GM21576 (cell line): ENCODE results near the gene PLA2G4E.

ENCODE experiments used
- ATAC-seq: cut with Tn5 transposase; IDR thresholded peaks from one replicate; pipeline ENCODE4 v1.9.1; 2021; ENCODE audit warnings: mild to moderate bottlenecking, moderate library complexity; ENCODE audit not compliant: unreplicated experiment

The PLA2G4E gene

DNA sequence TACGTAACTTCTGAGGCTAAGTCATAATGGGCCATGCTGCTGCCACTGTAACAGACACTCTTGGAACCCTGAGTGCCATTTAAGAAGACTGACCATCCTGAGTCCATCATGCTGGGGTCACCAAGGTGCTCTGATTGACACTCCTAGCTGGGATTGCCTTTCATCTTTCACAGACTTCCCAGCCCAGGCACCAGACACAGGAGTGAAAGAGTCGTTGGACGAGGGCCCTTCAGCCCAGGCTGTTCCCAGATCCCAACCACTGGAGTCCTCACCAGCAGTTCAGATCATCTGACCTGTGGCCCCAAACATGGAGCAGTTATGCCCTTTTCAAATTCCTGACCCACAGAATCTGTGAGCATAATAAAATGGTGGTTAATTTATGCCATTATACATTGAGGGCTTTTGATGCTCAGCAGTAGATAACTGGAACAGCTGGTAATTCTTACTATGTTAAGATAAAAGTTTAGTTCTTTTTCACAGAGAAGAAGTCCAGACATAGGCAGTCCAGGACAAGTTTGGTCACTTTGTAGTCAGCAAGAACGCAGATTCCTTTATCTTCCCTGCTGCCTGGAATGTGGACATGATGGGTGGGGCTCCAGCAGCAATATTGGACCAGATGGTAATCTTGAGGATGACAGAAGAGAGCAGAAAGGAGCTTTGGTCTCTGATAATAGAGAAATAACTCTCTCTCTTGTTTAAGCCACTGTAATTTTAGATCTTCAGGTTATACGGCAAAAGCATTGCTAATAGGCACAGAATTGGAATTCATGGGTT is 41.2 kb downstream of the PLA2G4E start:
- no peak for ATAC-seq

DNA sequence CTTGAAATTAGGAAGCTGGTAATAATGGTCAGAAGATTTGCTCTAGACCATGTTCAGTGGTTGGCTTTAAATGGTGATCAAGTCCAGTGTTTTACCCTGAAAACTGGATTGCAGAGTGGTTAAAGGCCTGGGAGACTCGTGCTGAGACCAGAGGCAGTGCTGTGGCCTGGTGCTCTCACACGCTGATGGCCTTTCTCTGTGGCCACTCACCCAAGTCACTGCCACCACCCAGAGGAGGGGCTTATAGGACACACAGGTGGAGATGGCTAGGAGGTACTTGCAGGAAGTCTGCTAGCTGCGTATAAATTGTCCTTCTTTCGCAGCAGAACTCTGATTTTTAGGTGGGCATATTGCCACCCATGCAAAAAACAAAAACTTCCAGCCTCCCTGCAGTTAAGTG is 42.3 kb downstream of the PLA2G4E start:
- no peak for ATAC-seq

DNA sequence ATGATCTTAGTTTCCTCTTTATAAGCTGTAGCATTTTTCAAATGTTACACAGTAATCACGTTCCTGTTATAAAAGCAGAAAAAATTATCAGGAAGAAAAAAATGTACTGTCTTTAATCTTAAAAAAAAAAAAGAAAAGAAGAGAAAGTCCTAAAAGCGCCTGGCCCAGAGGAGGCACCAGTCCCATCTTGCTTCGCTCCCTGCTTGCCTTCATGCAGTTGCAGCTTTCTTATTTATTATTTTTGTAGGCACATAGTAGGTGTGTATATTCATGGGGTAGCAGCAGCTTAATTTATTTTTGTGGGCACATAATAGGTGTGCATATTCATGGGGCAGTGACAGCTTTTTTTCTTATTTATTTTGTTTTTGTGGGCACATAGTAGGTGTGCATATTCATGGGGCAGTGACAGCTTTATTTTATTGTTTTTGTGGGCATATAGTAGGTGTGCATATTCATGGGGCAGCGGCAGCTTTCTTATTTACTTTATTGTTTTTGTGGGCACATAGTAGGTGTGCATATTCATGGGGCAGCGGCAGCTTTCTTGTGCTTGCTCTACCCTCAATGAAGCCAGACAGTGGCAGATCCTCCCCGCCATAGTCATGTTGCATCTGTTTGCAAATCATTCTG is 43.0 kb downstream of the PLA2G4E start:
- ATAC-seq: no peak

DNA sequence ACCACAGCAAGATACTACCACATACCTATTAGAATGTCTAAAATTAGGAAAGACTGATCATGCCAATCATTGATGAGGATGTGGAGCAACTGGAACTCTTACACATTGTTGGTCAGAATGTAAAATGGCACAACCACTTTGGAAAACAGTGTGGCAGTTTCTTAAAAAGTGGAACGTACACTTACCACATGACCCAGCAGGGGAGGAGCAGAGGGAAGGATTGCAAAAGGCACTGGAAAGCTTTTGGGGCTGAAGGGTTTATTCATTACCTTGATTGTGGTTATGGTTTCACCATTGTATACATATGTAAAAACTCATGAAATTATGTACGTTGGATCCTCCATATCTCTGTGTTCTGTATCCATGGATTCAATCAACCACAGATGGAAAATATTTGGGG is 45.2 kb downstream of the PLA2G4E start:
- ATAC-seq: no peak

DNA sequence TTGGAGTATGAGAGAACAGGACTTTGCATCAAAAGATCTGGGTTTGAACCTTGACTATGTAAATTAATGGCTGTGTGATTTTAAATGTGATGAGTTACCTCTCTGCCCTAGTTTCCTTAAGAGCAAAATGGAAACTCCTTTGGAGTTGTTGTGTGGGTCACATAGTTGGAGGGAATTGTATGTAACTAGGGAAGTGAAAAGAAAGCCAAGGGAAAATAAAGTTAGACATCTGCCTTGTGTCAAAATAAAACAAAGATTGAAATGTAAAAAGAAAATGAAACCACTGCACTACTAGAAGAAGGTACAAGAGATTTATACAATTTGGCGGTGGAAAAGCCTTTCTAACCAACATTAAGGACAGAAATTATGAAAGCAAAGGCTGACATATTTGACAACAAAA is 46.8 kb downstream of the PLA2G4E start:
- ATAC-seq: no peak

DNA sequence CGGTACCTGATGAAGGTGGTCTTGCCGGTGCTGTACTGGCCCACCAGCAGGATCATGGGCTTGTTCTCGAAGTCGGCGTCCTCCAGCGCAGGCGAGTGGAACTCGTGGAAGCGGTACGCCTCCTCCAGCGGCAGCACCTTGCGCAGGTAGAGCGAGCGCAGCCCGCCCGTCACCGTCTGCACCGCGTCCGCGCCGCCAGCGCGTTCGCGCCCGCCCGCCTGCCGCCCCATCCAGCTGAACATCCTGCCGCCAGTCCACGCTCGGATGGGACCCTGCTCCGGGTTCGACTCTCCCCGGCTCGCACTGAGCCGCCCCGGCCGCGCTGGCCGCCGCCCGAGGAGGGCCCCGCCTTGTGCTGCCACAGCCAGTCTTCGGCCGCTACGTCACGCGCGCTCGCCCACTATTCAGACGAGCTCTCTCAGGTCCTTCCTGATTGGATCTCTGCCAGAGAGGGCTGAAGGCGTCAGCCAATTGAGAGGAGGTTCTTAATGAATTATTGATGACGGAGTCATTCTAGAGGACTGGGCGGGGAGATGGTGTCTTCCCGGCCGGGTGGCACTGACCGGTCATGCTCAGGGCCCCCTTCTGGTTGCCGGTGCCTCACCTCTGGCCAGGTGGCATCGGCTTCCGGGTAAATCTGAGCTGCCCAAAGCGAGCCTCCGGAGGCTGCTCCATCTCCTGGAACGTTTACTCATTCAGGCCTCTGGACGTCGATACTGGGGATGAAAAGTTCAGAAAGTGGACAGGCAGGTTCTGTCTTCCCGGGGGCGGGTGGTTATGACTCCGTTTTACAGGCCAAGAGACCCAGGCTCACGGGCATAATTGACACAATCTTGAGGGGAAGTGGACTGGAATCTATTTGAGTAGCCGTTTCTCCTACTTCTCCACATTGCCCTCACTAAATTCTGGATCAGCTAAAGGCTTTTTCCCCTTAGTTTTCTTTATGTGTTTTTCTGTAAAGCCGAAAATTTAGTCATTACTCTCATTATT is 48.3 kb downstream of the PLA2G4E start, which contains the start of gene EHD4:
Gene EHD4, minus strand, starts transcription at position 305 of the 990 bp plus-strand sequence. Its CDS starts 63 bp downstream, at position 242.
- peak; percentile 71 for ATAC-seq

DNA sequence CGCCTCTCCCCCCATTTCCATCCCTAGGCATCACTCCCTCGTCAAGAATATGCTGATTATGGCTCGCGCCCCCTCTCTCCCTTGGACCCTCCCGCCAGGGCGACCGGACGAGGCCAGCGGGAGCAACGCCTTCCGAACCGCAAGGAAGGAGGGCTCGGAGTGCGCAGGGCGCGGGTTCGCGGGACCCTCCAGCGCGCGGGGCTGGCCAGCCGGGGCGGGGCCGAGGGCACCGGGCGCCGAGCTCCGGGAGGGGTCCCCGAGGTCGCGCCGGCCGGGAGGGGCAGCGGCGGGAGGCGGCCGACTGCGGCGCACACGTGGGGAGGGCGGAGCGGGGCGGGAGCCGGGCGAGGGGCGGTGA is 49.0 kb downstream of the PLA2G4E start:
- ATAC-seq: peak; percentile 16

DNA sequence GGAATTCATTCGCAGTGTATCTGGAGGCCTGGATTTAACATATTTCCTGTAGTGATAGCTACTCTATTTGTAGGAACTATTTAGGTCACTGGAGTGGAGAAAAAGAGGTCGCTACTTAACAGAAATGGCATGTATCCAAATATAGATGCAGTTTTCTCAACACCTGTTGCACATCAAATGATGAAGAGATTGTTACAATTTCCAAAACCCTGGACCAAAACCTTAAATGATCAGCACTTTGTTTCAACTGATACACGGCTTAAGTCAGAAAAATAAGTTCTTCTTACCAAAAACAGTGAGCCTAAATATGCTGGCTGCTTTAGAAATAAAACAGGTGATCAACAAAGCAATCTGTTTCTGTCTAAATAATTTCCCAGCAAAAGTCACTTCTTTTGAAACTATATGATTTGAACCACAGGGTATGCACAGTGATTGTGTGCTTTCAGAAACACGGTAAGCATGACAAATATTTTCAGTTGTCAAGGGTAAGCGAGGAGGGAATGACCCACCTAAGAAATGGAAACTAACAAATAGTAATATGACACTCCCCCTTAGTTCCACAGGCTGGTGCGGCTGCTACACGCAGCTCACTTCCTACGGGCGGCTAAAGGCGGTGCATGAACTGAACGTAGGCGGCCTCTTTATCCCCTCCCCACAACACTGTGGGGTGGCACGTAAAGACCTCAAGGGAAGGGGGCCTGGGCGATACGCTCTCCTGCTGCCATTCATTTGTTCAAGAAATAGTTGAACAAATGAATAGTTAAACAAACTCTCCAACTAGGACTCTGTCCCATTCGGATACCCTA is 49.5 kb downstream of the PLA2G4E start:
- ATAC-seq: peak; percentile 45

DNA sequence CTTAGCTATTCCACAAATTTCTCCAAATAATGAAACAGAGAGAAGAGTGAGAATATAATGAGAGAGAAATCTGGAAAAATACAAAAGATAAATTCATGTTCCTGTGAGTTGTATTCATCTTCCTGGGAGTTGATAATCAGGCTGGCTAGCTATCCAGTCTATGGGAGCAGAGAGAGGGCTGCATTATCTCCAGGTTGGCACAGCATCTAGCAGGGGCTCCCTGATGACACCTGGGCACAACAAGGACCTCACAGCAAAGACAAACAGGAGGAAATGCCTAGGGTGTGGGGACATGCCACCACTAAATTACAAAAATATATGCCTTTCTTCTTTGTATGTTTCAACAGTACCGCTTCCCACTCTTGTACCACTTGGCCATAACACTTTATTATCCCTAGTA is 50.4 kb downstream of the PLA2G4E start:
- ATAC-seq: no peak

DNA sequence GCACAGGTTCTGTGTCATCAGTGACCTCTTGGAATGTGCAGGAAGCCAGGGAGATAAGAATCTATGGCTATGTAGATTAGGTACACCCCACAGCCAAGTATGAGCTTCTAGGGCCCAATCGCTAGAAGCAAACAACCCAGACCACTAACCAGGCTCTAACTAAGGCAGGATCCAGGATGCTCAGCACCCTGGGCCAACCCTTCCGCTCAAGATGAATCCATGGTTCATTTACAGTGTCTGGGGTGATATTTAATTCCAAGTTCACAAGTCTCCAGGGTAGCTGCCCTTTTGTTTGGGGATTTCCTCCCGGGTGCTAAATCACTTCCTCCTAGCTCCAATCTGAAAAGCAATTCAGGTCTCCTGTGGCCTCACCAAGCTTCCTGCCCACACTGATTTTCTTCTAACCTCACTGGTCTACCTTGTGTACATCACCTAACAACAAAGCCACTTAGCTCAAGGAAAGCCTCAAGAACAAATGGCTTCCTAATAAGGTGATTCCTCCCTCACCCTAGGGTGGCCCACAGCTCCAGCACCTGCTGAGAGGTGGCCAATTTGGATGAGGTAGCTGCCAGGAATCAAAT is 50.9 kb downstream of the PLA2G4E start:
- no peak for ATAC-seq

DNA sequence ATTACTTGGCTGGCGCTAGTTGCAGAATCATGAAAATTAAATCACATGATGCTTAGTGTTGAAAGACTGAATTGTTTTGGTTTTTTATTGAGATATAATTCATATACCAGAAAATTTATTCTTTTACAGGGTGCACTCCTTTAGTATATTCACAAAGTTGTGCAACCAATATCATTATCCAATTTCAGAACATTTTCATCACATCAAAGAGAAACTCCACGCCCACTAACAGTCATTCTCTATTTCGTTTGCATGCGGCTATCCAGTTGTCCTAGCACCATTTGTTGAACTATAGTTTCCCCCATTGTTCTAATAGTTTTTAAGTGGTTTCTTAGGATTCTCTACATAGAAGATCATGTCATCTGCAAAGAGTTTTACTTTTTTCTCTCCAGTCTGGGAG is 52.1 kb downstream of the PLA2G4E start:
- no peak for ATAC-seq

DNA sequence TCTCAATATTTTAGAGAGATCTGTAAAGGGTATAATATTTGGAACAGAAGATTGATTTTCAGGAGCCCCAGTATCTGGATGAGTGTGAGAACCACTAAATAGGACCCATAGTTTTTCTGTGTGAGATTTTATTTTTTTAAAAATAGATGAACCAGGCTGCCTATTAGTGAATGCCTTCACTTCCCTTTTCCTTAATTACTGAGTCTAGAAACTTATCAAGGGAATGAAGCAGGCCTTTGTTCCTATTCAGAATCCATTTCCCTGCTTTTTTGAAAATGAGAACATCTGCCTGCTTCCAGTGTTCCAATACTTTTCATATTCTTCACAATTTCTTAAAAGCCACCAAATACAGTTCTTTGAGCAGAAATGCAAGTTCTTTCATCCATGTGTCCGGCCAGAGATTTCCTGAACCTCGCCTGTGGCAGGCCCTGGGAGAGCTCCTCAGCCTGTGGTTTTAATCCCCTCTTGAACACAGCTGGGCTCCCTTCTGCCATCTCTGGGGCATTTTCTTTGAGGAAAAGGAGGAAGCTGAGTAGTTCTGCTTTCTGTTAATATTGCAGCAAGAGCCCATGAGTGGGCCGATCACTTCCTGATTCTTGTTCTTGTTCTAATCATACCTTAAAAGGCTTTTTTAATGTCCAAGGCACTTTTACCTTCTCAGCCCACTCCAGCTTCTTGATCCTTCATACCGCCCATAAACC is 53.2 kb downstream of the PLA2G4E start:
- ATAC-seq: no peak

DNA sequence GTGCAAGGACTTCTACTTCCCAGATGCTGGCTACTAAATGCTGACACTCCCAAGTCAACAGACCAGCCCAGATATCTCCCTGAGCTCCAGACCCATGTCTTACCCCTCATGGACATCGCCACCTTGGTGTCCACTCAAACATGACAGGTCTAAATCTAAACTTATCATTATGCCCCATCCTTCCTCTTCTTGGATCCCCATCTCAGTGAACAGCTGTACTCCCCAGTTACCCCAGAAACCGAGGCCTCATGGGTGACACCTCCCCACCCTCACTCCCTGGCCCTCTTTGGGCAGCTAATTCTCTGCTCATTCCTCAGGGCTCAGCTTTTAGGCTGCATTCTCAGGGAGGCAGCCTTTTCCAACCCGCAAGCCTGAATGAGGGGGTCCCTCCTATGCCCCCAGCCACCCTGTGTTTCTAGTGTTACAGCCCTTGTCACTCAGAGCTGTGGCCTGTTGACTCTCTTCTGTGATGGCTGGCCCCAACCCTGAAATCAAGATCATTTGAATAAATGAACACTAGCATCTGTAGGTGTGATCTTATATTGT is 53.8 kb downstream of the PLA2G4E start:
- ATAC-seq: no peak

DNA sequence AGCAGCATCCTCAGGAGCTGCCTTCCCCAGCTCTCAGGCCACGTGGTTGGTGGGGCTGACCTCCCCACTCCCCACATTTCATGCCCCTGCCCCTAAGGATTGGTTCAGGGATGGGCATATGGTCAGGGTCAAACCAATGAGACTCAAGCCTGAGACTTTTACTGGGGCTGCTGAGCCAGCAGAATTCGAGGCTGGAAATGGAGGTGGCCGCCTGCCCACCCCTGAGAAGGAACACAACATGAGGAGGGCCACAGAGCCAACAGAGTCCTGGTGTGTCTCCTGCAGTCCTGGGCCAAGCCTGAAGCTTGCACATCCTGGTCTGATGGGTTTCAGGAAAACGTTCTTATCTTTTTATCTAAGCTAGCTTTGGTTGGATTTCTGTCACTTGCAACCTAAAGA is 54.4 kb downstream of the PLA2G4E start:
- ATAC-seq: no peak

DNA sequence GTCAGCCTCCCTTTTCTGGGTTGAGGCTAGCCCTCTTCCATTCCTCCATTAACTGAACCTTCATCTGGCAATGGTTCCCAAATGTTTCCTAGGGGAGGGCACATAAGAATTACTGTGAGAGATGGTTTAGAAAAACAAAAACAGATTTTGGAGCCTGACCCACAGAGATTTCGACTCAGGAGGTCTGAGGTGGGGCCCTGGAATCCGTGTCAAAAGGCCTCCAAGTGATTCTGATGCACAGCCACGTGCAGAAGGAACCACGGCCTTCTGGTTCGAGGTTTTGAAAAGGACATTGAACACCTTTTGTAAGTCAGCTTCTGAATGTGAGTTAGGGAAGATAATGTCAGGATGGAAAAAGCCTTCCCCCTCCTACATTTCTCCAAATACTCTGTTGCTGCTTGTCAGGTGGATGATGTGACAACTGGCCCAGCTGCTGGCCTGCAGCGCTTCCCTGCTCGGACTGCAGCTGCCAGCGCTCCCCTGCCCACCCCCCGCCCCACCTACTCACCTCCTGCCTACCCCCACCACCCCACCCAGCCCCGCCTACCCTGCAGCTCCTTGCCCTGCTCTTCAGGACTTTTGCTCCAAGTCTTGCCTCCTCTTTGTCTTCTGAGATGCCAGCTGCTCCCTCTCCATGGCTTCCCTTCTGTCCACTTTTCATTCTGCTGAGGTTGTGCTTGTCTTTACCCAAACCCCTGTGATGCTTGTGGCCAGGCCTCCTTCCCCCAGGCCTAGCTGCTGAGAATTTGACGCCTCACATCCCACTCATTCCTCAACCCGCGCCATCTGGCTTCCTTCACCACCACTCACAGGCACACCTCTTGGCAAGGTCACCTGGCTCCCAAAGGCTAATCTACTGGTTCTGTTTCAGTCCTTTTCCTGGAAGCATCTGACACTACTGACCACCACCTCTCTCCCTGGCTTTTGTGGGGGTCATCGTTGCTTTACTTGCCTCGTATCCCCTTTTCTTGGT is 55.1 kb downstream of the PLA2G4E start:
- no peak for ATAC-seq

DNA sequence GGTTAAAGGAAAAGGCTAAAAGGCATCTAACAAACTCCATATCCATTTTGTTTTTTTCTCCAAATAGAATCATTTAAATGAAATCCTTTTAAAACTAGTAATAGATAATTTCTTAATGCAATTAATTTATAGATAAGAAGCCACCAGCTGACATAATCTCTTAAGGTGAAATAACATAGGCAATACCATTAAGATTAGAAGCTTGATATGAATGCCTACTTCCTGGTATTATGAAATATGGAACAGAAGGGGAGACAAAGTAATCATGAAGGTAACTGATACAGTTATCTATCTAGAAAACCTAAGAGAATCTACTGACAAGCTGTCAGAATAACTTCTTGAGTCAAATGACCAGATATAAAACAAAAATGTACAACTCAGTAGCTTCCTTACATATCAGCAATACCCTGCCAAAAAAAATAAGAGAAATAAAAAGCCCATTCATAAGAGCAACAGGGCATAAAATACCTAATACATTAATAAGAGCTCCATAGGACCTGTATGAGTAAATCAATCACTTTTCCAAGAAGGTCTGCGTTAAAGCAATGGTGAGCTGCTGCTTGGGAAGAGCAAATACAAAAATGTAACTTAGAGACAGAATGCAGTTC is 59.1 kb downstream of the PLA2G4E start:
- no peak for ATAC-seq

DNA sequence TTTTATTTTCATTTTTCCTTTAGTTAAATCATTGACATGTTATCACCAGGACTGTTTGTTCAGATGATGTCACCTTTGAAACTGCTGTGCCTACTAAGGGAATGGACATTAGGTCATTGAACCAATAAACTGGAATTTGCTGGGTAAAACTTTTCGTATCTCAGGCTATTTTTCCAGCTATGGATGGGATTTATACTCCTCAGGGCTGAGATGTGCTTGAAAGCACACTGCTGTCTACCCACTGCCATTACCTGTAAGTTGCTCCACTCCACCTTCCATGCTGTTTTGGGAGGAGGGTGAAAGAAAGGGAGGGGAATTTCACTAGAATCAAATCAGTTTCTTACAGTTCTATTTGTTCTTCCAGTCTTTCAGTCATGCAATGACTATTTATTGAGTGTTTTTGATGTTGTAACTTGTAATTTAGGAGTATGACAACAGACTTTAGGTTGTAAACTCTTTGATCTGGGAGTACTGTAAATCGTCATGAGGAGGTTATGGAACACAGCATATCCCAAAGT is 59.8 kb downstream of the PLA2G4E start:
- ATAC-seq: no peak

DNA sequence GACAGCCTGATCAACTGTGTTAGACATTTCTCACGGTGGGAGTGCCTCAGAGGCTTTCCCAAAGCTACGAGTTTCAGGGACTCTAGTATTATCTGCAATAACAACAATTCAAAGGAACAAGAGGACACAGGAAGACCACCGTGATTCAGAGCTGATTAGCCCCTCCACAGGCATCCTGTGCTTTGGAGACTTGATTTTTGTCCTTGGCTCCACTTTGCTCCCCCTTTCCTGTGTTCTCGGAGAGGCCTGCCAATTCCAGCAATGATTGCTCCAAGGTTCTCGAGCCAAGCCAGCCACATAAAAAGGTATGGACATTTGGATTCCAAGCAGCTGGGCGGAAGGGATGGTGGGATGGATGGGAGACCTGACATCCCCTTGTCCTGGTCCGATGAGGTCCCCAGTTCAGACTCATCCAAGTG is 62.8 kb downstream of the PLA2G4E start:
- no peak for ATAC-seq
